Left ventricle myocardium inferior (tissue), 1 donor: ENCODE data around the gene JUN. TPM values are rescaled to one million over a fixed set of nuclear protein-coding genes. Genes with fewer than 3 reads are reported as not detected.

Experiments used
- DNase-seq: peaks from one replicate; pipeline ENCODE4 v3.0.0-alpha.2; 2020
- H3K27ac ChIP-seq: fragments of 200-600 bp; replicated peaks from 2 replicates; pipeline ENCODE4 v1.8.0; 2021
- H3K27me3 ChIP-seq: fragments of 200-600 bp; 2 replicates; pipeline ENCODE4 v1.8.0; 2021; ENCODE audit warnings: low read depth
- H3K36me3 ChIP-seq: fragments of 200-600 bp; 2 replicates; pipeline ENCODE4 v1.8.0; 2021
- H3K4me1 ChIP-seq: fragments of 200-600 bp; 2 replicates; pipeline ENCODE4 v1.8.0; 2021
- H3K4me3 ChIP-seq: fragments of 200-600 bp; 2 replicates; pipeline ENCODE4 v1.8.0; 2021; ENCODE audit warnings: mild to moderate bottlenecking, moderate library complexity
- H3K9me3 ChIP-seq: fragments of 200-600 bp; replicated peaks from 2 replicates; pipeline ENCODE4 v1.8.0; 2021
- intact Hi-C: fragments of 100-400 bp; cut with micrococcal nuclease; formaldehyde crosslinking; loops from one replicate; pipeline ENCODE4 v1.11.0; 2022
- total RNA-seq: library from RNA; stranded (reverse); fragmentation: NEBNext Ultra II Directional; extraction: Animal tissue kit (Norgen Biotek cat#: 25700); gene quantifications from one replicate; pipeline ENCODE4 v1.2.1, GENCODE V29; 2021
- TF ChIP-seq, protein P1 (sequence below): fragments of 200-600 bp; IDR thresholded peaks from 2 replicates; pipeline ENCODE4 v1.8.0; 2021; ENCODE audit warnings: antibody characterized with exemption, mild to moderate bottlenecking, borderline replicate concordance
- donor health status: DM: no; HTN: yes; CAD: no; lungs with severe emphysema.

JUN gene
- total RNA-seq, 1 donor from 2014 or later = 101 TPM

DNA sequence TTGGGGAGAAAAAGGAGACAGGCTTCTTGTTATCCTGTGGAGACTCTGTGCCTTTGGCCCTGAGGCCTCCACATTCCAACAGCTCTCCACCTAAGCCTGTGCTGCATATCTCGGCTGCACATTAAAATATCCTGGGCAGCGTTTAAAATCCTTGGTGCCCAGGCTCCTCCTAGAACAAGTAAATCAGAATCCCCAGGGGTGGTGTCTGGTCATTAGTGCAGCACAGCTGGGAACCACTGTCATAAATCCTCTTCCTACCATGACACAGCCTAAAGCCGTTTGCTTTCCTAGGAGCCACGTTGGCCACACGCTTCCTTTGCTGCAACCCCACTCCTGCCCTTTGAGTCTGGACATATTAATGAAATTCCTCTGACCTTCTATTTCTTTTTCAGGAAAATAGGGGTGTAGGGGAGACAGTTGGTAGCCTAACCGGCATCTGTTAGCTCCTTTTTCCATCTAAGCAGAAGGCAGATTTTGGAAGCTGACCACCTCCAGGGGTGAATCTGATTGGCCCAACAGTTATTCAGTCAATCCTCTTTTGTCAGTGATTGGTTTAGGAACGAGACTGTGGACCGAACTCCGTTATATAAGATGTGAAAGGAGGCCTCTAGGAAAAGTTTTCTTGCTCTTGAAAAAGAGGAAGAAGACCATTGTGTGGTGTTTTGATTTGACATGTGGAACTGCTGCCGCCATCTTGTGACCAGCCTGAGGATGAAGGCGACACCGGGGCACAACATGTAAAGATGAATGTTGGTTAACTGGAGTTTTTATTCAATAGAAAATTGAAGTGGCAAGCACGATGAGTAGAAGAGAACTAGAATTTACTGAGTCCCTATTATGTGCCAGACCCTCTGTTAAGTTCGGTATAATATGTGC lies 41.9 kb downstream of the JUN start:
- Histone ChIP-seq H3K4me1 (peaks cover 8% of the 10 kb centered on the region), H3K9me3 (no peaks in the 10 kb centered on the region), H3K36me3 (no peaks in the 10 kb centered on the region), H3K27me3 (no peaks in the 10 kb centered on the region), H3K4me3 (no peak overlapping the region), H3K27ac (no peak overlapping the region)
- no peak for DNase-seq
- intact Hi-C loops = loop anchor here (5.0 kb wide), 1 partner anchor 955 kb away; no protein-coding TSS in a partner anchor
- TF ChIP-seq, protein P1, sequence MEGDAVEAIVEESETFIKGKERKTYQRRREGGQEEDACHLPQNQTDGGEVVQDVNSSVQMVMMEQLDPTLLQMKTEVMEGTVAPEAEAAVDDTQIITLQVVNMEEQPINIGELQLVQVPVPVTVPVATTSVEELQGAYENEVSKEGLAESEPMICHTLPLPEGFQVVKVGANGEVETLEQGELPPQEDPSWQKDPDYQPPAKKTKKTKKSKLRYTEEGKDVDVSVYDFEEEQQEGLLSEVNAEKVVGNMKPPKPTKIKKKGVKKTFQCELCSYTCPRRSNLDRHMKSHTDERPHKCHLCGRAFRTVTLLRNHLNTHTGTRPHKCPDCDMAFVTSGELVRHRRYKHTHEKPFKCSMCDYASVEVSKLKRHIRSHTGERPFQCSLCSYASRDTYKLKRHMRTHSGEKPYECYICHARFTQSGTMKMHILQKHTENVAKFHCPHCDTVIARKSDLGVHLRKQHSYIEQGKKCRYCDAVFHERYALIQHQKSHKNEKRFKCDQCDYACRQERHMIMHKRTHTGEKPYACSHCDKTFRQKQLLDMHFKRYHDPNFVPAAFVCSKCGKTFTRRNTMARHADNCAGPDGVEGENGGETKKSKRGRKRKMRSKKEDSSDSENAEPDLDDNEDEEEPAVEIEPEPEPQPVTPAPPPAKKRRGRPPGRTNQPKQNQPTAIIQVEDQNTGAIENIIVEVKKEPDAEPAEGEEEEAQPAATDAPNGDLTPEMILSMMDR = no peak

DNA sequence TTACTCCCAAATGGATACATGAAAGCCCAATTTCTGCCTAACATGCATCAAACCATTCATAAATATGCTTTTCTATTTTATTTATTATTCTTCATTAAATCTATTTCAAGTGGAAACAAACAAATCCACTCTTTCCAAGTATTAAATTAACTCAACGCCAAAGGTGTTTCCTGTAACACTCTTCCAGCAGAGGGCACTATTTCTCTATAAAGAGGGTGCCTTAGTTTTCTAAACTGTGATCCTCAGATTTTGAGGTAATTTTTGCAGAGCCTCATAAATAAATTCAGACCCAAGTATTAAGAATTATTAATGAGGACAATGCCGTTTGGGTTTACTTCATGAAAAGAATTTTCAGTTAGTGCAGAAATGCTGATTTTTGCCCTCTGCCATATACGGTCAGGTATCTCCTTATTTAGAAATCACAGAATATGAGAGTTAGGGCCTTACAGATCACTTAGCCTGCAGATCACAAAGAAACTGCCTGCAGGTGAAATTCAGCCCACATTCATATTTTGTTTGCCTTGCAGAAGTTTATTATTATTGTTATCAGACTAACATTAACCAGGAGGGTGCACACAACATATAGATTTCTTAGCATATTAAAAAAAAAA lies 43.9 kb downstream of the JUN start:
- Histone ChIP-seq H3K27ac (no peak overlapping the region), H3K36me3 (no peaks in the 10 kb centered on the region), H3K27me3 (no peaks in the 10 kb centered on the region), H3K9me3 (no peaks in the 10 kb centered on the region), H3K4me1 (peaks cover 8% of the 10 kb centered on the region), H3K4me3 (no peak overlapping the region)
- DNase-seq = no peak
- TF ChIP-seq, protein P1 = peak; percentile 88
- intact Hi-C loops = loop anchor here (5.0 to 10.0 kb wide), 2 partner anchors 957 to 1025 kb away; no protein-coding TSS in a partner anchor

DNA sequence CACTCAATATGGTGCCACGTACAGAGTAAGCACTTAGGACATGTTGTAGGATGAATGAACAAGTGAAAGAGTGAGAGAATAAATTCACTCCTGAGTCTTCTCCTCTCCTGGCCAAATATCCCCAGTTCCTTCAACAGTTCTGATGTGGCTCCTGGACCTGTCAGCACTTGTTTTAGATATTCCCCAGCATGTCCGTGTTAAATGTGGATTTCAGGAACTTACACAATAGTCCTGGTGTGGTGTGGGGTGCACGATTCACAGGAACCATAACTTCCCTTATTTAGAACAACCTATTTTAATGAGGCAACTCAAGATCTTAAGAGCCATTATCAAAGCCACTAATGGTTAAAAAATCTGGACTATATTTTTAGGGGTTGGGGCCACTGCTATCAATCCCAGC lies 45.0 kb downstream of the JUN start:
- Histone ChIP-seq H3K36me3 (no peaks in the 10 kb centered on the region), H3K4me3 (no peak overlapping the region), H3K27ac (no peak overlapping the region), H3K27me3 (no peaks in the 10 kb centered on the region), H3K4me1 (peaks cover 8% of the 10 kb centered on the region), H3K9me3 (no peaks in the 10 kb centered on the region)
- DNase-seq = no peak
- TF ChIP-seq, protein P1 = no peak
- intact Hi-C loops = loop anchor here (10.0 kb wide), 1 partner anchor 1026 kb away; no protein-coding TSS in a partner anchor

DNA sequence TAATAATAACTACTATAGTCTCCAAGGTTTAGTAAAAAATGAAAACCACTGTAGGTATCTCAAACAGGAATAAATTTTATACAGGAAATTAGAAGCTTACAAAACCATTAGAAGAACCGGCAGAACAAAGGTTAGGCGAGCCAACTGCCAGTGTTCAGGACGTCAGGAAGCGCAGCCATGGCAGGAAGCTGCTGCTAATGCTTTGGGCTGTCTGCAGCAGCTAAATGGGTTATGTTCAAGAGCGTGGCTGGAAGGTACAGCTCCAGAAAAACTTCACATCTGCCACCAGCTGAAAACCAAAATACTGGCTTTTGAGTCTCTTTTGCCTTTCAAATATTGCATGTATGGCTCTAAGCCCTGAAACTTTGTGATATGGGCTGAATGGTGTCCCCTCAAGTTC lies 48.3 kb downstream of the JUN start:
- Histone ChIP-seq H3K4me3 (no peak overlapping the region), H3K27me3 (no peaks in the 10 kb centered on the region), H3K27ac (no peak overlapping the region), H3K4me1 (peaks cover 17% of the 10 kb centered on the region), H3K9me3 (no peaks in the 10 kb centered on the region), H3K36me3 (no peaks in the 10 kb centered on the region)
- TF ChIP-seq, protein P1 = no peak
- intact Hi-C loops = loop anchor here (10.0 kb wide), 1 partner anchor 1029 kb away; no protein-coding TSS in a partner anchor
- DNase-seq = no peak

DNA sequence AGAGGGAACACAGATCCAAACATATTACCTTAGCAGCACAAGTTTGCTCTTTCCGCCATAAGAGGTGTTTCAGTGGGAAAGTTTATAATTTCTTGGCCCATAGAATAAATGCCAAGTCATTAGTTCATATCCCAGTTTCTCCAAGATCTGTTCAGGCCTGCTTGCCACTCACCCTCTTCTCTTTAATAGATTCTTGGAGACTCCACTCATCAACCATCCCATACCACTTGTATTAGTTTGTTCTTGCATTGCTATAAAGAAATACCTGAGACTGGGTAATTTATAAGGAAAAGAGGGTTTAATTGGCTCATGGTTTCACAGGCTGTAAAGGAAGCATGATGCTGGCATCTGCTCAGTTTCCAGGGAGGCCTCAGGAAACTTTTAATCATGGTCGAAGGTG lies 49.2 kb downstream of the JUN start:
- TF ChIP-seq, protein P1 = no peak
- Histone ChIP-seq H3K4me1 (peaks cover 10% of the 10 kb centered on the region), H3K27ac (no peak overlapping the region), H3K27me3 (no peaks in the 10 kb centered on the region), H3K36me3 (no peaks in the 10 kb centered on the region), H3K4me3 (no peak overlapping the region), H3K9me3 (no peaks in the 10 kb centered on the region)
- intact Hi-C loops = loop anchor here (10.0 kb wide), 1 partner anchor 1030 kb away; no protein-coding TSS in a partner anchor
- no peak for DNase-seq
